ENCODE measurements around the gene TNS3.

GRCh38 chr7:47265621-47266020 lies 316.3 kb downstream of the TNS3 start:
- TF ChIP-seq HMG20B (CRISPR knock-in tag; conservative IDR thresholded peaks at IDR 0.05) (no peak), ZNF746 (CRISPR knock-in tag; IDR thresholded peaks at IDR 0.05) (no peak), NFE2L1 (CRISPR knock-in tag; IDR thresholded peaks at IDR 0.05; ENCODE audit: borderline replicate concordance) (no peak), ZNF616 (CRISPR knock-in tag; IDR thresholded peaks at IDR 0.05; ENCODE audit: low read depth) (no peak), POLR2A (IDR thresholded peaks at IDR 0.05; ENCODE audit: insufficient read depth in 1 of 2, low read depth in 2 of 2, low read length in 2 of 2) (no peak), POLR2G (IDR thresholded peaks at IDR 0.05; ENCODE audit: low read depth, low read length) (no peak), NFKB2 (CRISPR knock-in tag; IDR thresholded peaks at IDR 0.05; ENCODE audit: borderline replicate concordance) (no peak), TBX3 (IDR thresholded peaks at IDR 0.05; ENCODE audit: borderline replicate concordance) (no peak), MXD1 (CRISPR knock-in tag; IDR thresholded peaks at IDR 0.05) (no peak), ZNF530 (CRISPR knock-in tag; IDR thresholded peaks at IDR 0.05; ENCODE audit: low read depth) (no peak), ZNF670 (CRISPR knock-in tag; IDR thresholded peaks at IDR 0.05; ENCODE audit: borderline replicate concordance) (no peak)

All from HepG2 (cell line).